RPMI7951 (cell line): ENCODE measurements around the gene SCAMP1. TPM values are rescaled to one million over a fixed set of nuclear protein-coding genes. Genes with fewer than 3 reads are reported as not detected.
A peak's percentile ranks its signal among the peaks of the same experiment; 100 is the strongest.
"Not testable (repeated sequence)": the region's sequence is repeated elsewhere in the genome, so short reads cannot be mapped to it uniquely, and the experiment has no call there.

Experiments
- DNase-seq: peaks from one replicate; pipeline ENCODE4 v3.0.0-alpha.2; 2012; ENCODE audit warnings: low read depth
- total RNA-seq: library from RNA; depleted of rRNA; stranded (reverse); fragments of >200 nt; shearing (Covaris generic); gene quantifications from 2 replicates; pipeline ENCODE4 v1.2.3, GENCODE V29; 2014

SCAMP1 gene
- total RNA-seq, 1 experiment from 2014 or later: 53.6 TPM

- peak; percentile 52 for DNase-seq
Observed at GRCh38 chr5:78360924-78361630, 660 bp downstream of the SCAMP1 start.

DNA sequence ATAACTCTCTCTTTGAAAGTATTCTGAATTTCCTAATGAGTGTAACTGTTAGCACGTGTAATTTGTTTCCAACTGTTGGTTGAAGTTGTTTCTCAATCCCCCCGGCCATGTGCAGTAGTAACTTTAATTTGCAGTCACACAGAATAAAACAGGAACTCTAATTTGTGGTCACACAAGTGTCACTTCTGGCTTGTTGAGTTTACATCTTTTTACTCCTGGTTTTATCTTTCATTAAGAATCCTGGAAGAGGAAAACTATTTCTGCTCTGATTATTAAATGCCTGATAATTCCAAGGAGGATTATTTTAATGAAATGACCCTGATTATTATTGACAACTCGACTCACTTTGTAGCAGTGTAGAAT lies 1.2 kb downstream of the SCAMP1 start:
- DNase-seq: no peak

- no peak for DNase-seq
Observed at GRCh38 chr5:78362220-78362619, 1.8 kb downstream of the SCAMP1 start.

- no peak for DNase-seq
Observed at GRCh38 chr5:78364005-78364404, 3.6 kb downstream of the SCAMP1 start.

- no peak for DNase-seq
Observed at GRCh38 chr5:78367318-78367991, 7.0 kb downstream of the SCAMP1 start.

- no peak for DNase-seq
Observed at GRCh38 chr5:78369680-78370079, 9.3 kb downstream of the SCAMP1 start.

- DNase-seq: no peak
Observed at GRCh38 chr5:78373231-78373630, 12.8 kb downstream of the SCAMP1 start.

- DNase-seq: no peak
Observed at GRCh38 chr5:78376315-78376714, 15.9 kb downstream of the SCAMP1 start.

- no peak for DNase-seq
Observed at GRCh38 chr5:78377056-78377717, 16.8 kb downstream of the SCAMP1 start.

GRCh38 chr5:78377718-78378105 lies 17.3 kb downstream of the SCAMP1 start:
- no peak for DNase-seq

DNA sequence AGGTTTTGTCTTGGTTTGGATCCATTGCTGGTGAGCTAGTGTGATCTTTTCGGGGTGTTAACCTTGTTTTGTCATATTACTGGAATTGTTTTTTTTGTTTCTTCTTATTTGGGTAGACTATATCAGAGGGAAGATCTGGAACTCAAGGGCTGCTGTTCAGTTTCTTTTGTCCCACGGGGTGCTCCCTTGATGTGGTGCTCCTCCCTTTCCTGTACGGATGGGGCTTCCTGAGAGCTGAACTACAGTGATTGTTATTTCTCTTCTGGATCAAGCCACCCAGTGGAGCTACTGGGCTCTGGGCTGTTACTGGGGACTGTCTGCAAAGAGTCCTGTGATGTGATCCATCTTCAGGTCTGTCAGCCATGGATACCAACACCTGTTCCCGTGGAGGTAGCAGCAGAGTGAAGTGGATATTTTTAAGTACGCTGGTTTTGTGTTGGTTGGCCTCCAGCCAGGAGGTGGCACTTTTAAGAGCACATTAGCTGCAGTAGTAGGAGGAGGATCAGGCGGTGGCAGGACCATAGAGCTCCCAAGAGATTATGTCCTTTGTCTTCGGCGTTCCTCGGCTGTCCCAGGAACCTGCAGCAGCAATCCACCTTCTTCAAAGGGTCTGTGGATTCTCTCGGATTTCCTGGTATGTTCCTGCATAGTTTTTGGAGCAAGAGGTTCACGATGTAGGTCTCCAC lies 27.2 kb downstream of the SCAMP1 start:
- no peak for DNase-seq

DNA sequence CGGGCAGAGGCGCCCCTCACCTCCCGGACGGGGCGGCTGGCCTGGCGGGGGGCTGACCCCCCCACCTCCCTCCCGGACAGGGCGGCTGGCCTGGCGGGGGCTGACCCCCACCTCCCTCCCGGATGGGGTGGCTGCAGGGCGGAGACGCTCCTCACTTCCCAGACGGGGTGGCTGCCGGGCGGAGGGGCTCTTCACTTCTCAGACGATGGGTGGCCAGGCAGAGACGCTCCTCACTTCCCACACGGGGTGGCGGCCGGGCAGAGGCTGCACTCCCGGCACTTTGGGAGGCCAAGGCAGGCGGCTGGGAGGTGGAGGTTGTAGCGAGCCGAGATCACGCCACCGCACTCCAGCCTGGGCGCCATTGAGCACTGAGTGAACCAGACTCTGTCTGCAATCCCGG lies 30.9 kb downstream of the SCAMP1 start:
- DNase-seq: not testable (repeated sequence)

GRCh38 chr5:78397831-78398230 lies 37.4 kb downstream of the SCAMP1 start:
- DNase-seq: no peak

DNA sequence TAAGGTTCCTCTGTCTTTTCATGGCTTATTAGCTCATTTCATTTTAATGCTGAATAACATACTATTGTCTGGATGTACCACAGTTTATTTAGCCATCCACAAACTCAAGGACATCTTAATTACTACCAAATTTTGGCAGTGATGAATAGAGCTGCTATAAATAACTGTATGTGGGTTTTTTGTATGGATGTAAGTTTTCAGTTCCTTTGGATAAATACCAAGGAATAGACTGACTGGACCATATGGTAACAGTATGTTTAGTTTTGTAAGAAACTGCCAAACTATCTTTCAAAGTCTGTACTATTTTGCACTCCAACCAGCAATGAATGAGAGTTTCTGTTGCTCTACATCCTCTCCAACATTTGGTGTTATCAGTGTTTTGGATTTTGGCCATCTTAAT lies 38.7 kb downstream of the SCAMP1 start:
- DNase-seq: peak; percentile 68

GRCh38 chr5:78404682-78405293 lies 44.4 kb downstream of the SCAMP1 start:
- DNase-seq: no peak

- peak; percentile 39 for DNase-seq
Observed at GRCh38 chr5:78405829-78406750, 45.7 kb downstream of the SCAMP1 start.

- no peak for DNase-seq
Observed at GRCh38 chr5:78407458-78407857, 47.0 kb downstream of the SCAMP1 start.

DNA sequence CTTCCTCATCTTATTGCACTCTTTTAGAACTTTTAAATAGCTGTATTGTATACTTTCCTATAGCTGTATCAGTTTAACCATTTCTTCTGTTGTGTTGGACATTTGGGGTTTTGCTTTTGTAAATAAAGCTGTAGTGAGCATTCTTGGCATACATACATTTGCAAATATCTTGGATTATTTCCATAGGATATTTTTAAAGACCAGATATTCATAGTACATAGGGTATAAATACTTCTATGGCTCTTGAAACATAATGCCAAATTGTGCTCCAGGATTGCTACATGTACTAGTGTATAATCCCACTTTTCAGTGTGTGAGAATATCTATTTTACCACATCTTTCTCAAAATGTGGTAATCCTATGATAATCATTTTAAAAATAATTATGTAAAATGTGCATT lies 51.2 kb downstream of the SCAMP1 start:
- no peak for DNase-seq

DNA sequence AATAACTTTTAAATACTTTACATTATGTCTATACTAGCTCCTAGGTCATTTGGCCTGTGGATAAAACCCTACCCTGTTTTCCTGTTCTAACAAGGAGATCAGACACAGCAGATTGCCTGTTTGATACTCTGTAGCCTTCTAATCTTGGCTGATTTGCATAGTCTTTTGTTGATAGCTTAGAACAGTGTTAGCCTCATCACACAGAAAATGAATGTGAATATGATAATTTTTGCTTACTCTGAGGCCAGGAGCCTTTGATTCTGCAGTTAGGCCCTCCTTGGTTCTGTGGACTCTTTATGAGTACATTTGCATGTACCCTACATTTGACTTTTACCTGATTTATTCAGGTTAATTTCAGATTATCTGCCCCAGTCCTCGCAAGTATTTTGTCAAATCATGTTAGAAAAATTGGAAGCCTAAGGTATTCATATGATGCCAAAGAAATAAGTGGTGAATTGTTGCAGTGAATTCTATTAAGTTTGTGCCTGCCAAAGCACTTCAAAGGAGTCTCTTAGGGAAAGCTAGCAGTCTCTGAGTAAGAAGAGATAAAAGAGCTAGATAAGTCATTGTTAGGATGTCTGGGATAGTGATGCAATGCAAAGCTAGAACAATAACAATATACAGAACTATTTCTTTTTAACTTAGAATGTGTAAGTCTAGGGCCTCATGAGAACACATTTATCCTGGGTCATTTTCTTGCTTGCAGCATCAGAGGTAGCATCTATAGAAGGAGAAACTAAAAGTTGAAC lies 56.4 kb downstream of the SCAMP1 start:
- DNase-seq: no peak

DNA sequence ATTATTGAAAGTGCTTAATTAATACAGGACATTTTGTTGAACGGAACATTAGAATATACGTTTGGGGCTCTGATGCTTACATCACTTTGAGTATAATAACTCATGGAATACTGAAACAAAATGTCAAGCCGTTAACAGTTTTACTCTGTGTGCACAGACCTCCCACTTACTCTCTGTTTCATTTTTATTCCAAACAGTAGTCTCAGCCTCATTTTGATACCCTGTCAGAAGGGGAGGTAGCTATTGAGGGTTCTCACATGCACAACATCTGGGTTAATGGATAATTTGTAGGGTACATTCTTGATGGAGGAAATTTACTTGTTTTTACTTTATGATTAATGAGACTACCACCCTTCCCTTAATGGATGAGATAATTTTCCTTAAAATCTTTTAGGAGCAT lies 59.0 kb downstream of the SCAMP1 start:
- no peak for DNase-seq
